GM19193 (cell line): ENCODE results near the gene PDE1A.

Experiments used
- POLR2A ChIP-seq: IDR thresholded peaks from 4 replicates; pipeline ENCODE4 v1.6.1; 2011; ENCODE audit not compliant: insufficient read depth, insufficient read length; ENCODE audit errors: extremely low read depth

The PDE1A gene

GRCh38 chr2:182368996-182369395 lies 57.8 kb downstream of the PDE1A start:
- TF ChIP-seq POLR2A = no peak

- TF ChIP-seq POLR2A = no peak
These were observed 58.4 kb downstream of the PDE1A start for GRCh38 chr2:182368446-182368845.

GRCh38 chr2:182367401-182367800 lies 59.4 kb downstream of the PDE1A start:
- no peak for TF ChIP-seq POLR2A

- TF ChIP-seq POLR2A = no peak
These were observed 60.2 kb downstream of the PDE1A start for GRCh38 chr2:182366628-182367027.

- no peak for TF ChIP-seq POLR2A
These were observed 61.0 kb downstream of the PDE1A start for GRCh38 chr2:182365855-182366254.

- no peak for TF ChIP-seq POLR2A
These were observed 65.4 kb downstream of the PDE1A start for GRCh38 chr2:182361477-182361876.

GRCh38 chr2:182360663-182361260 lies 66.1 kb downstream of the PDE1A start:
- no peak for TF ChIP-seq POLR2A

GRCh38 chr2:182359990-182360662 lies 66.7 kb downstream of the PDE1A start:
- no peak for TF ChIP-seq POLR2A

- TF ChIP-seq POLR2A = no peak
These were observed 67.5 kb downstream of the PDE1A start for GRCh38 chr2:182359027-182359989.

- no peak for TF ChIP-seq POLR2A
These were observed 68.2 kb downstream of the PDE1A start for GRCh38 chr2:182358601-182359000.

- no peak for TF ChIP-seq POLR2A
These were observed 71.0 kb downstream of the PDE1A start for GRCh38 chr2:182355815-182356214.

- no peak for TF ChIP-seq POLR2A
These were observed 75.4 kb downstream of the PDE1A start for GRCh38 chr2:182351427-182351826.

- TF ChIP-seq POLR2A = no peak
These were observed 77.6 kb downstream of the PDE1A start for GRCh38 chr2:182349268-182349667.

GRCh38 chr2:182345384-182345783 lies 81.5 kb downstream of the PDE1A start:
- TF ChIP-seq POLR2A = no peak
